Measurements from ENCODE around the gene FRMD7. TPM values are rescaled to one million over a fixed set of nuclear protein-coding genes. Genes with fewer than 3 reads are reported as not detected.

Gene FRMD7
- total RNA-seq, 2 donors from 2014 or later = not detected

DNA sequence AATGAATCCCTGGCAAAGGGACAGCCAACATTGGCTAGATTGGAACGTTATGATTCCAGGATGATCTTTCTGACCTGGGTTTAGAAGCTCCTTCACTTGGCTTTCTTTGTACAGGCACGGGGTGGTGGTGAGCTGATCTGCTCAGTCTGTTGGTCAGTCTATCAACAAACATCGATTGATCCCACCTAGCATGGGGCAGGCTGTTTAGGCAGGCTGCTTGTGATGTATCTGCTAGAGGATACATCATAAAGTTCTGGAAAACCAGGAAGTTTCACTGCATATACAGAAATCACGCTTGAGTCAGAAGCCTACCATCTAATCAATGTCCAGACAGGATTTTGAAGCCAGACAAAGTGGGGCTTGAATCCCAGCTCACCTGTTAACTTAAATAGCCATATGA lies 6.9 kb downstream of the FRMD7 start:
- no peak overlapping the region for H3K9ac ChIP-seq (ENCODE audit: extremely low read depth, low read length, poor library complexity, severe bottlenecking)
- DNase-seq = no peak
- TF ChIP-seq, protein P1, sequence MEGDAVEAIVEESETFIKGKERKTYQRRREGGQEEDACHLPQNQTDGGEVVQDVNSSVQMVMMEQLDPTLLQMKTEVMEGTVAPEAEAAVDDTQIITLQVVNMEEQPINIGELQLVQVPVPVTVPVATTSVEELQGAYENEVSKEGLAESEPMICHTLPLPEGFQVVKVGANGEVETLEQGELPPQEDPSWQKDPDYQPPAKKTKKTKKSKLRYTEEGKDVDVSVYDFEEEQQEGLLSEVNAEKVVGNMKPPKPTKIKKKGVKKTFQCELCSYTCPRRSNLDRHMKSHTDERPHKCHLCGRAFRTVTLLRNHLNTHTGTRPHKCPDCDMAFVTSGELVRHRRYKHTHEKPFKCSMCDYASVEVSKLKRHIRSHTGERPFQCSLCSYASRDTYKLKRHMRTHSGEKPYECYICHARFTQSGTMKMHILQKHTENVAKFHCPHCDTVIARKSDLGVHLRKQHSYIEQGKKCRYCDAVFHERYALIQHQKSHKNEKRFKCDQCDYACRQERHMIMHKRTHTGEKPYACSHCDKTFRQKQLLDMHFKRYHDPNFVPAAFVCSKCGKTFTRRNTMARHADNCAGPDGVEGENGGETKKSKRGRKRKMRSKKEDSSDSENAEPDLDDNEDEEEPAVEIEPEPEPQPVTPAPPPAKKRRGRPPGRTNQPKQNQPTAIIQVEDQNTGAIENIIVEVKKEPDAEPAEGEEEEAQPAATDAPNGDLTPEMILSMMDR (conservative IDR thresholded peaks at IDR 0.05) = no peak
- H3K4me1 ChIP-seq (ENCODE audit: control insufficient read depth, insufficient read depth, low read length) = no peaks in the 10 kb centered on the region
- H3K4me1 Mint-ChIP-seq = peaks cover 16% of the 10 kb centered on the region
- H3K36me3 ChIP-seq (ENCODE audit: control insufficient read depth, insufficient read depth, low read length) = no peaks in the 10 kb centered on the region
- no peak overlapping the region for H3K27ac ChIP-seq (ENCODE audit: low read depth, low read length)
- H3K4me3 Mint-ChIP-seq = no peak overlapping the region
- 89 to 100% methylated on average over 1 to 4 of the region's 4 CpGs for WGBS, 2 experiments (ENCODE audit: insufficient coverage in 1 of 2, insufficient read length in 1 of 2)
- no peak overlapping the region for H3K27ac Mint-ChIP-seq
- no peaks in the 10 kb centered on the region for H3K9me3 Mint-ChIP-seq
- no peaks in the 10 kb centered on the region for H3K27me3 ChIP-seq (ENCODE audit: control insufficient read depth, insufficient read depth, low read length, poor library complexity, severe bottlenecking)
- no peak overlapping the region for H3K4me3 ChIP-seq (ENCODE audit: low read length)
- no peaks in the 10 kb centered on the region for H3K9me3 ChIP-seq (ENCODE audit: control insufficient read depth, low read length)
- H3K36me3 Mint-ChIP-seq (ENCODE audit: low read depth) = no peaks in the 10 kb centered on the region
- H3K27me3 Mint-ChIP-seq (ENCODE audit: insufficient read depth) = no peaks in the 10 kb centered on the region

DNA sequence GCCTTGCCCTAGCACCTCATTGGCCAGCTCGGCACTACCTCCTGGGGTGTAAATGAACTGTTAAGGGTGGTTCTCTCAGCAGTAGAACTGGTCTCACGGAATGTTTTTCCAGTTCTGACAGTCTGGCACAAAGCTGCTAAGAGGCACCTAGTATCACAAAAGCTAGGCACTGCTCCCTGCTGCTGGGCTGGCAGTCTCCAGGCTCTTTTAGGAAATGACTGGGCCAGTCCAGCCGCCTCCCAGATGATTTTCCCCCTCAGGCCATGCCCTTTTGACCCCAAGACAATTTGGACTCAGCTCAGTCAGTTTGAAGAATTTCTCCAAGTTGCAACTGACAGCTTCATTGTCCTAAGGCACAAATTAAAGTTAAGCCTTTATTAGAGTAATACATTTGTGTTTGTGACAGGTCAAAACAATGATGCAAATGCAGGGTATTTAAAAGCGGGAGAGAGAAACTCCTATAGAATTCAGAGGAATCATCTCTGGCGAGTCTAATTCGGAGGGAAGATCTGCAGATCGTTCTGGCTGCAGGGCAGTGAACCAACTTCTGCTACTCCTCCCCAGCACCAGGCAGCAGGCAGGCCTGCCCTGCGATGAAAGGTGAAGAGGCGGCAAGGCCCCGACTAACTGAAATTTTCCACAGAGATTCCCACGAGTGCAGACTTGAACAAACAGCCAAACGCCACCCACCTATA lies 7.9 kb downstream of the FRMD7 start:
- H3K4me3 Mint-ChIP-seq = no peak overlapping the region
- WGBS, 2 experiments (ENCODE audit: insufficient coverage in 1 of 2, insufficient read length in 1 of 2) = 60 to 78% methylated on average over 1 to 12 of the region's 12 CpGs
- DNase-seq = peak; percentile 77

DNA sequence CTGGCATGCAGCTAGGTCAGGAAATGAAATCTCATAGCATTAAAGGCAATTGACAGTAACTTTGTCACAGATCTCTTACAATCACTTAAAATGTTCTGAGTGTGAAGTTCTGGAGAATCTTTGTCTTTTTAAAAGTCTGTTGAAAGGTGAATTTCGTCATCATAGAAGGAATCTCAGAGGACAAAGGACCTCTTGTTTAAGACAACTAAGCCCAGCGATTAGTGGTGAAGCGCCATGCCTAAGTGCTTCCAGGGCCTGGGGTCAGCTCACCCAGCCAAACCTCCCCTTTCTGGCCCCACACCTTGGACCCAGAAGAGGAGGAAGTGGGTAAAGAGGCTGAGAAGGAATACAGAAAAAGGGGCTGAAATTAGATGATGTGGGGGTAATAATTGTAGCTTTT lies 8.5 kb downstream of the FRMD7 start:
- no peaks in the 10 kb centered on the region for H3K36me3 ChIP-seq (ENCODE audit: control insufficient read depth, insufficient read depth, low read length)
- Mint-ChIP-seq H3K9me3 (no peaks in the 10 kb centered on the region), H3K36me3 (ENCODE audit: low read depth) (no peaks in the 10 kb centered on the region), H3K4me1 (peaks cover 16% of the 10 kb centered on the region), H3K27me3 (ENCODE audit: insufficient read depth) (no peaks in the 10 kb centered on the region), H3K27ac (peak overlapping the region; percentile 54), H3K4me3 (no peak overlapping the region)
- H3K27me3 ChIP-seq (ENCODE audit: control insufficient read depth, insufficient read depth, low read length, poor library complexity, severe bottlenecking) = no peaks in the 10 kb centered on the region
- peak overlapping the region; percentile 75 for H3K27ac ChIP-seq (ENCODE audit: low read depth, low read length)
- no peaks in the 10 kb centered on the region for H3K9me3 ChIP-seq (ENCODE audit: control insufficient read depth, low read length)
- WGBS, 2 experiments (ENCODE audit: insufficient coverage in 1 of 2, insufficient read length in 1 of 2) = 40 to 72% methylated on average over 1 to 3 of the region's 3 CpGs
- TF ChIP-seq, protein P1 (conservative IDR thresholded peaks at IDR 0.05) = no peak
- no peak for DNase-seq
- no peak overlapping the region for H3K4me3 ChIP-seq (ENCODE audit: low read length)
- no peak overlapping the region for H3K9ac ChIP-seq (ENCODE audit: extremely low read depth, low read length, poor library complexity, severe bottlenecking)
- H3K4me1 ChIP-seq (ENCODE audit: control insufficient read depth, insufficient read depth, low read length) = no peaks in the 10 kb centered on the region

More for the DNA sequence above, 7.9 kb downstream of the FRMD7 start:
- Histone ChIP-seq H3K4me3 (ENCODE audit: low read length) (no peak overlapping the region), H3K27ac (ENCODE audit: low read depth, low read length) (peak overlapping the region; percentile 75), H3K9me3 (ENCODE audit: control insufficient read depth, low read length) (no peaks in the 10 kb centered on the region), H3K27me3 (ENCODE audit: control insufficient read depth, insufficient read depth, low read length, poor library complexity, severe bottlenecking) (no peaks in the 10 kb centered on the region), H3K9ac (ENCODE audit: extremely low read depth, low read length, poor library complexity, severe bottlenecking) (no peak overlapping the region), H3K4me1 (ENCODE audit: control insufficient read depth, insufficient read depth, low read length) (no peaks in the 10 kb centered on the region), H3K36me3 (ENCODE audit: control insufficient read depth, insufficient read depth, low read length) (no peaks in the 10 kb centered on the region)
- no peaks in the 10 kb centered on the region for H3K36me3 Mint-ChIP-seq (ENCODE audit: low read depth)
- no peaks in the 10 kb centered on the region for H3K9me3 Mint-ChIP-seq
- TF ChIP-seq, protein P1 (conservative IDR thresholded peaks at IDR 0.05) = no peak
- H3K4me1 Mint-ChIP-seq = peaks cover 16% of the 10 kb centered on the region
- H3K27ac Mint-ChIP-seq = peak overlapping the region; percentile 54
- no peaks in the 10 kb centered on the region for H3K27me3 Mint-ChIP-seq (ENCODE audit: insufficient read depth)
